Neuronal stem cell (in vitro differentiated cells): ENCODE measurements around the gene KBTBD13.
A peak's percentile ranks its signal among the peaks of the same experiment; 100 is the strongest.

Source experiments
- DNase-seq: peaks from one replicate; pipeline ENCODE4 v3.0.0-alpha.2; 2013; ENCODE audit warnings: low spot score
- H2AFZ ChIP-seq: one replicate; pipeline ENCODE4 v1.6.1; 2013; ENCODE audit warnings: mild to moderate bottlenecking, low read length, inconsistent platforms
- H2AK5ac ChIP-seq: 2 replicates; pipeline ENCODE4 v1.6.1; 2013; ENCODE audit warnings: low read depth, mild to moderate bottlenecking, inconsistent platforms, low read length, moderate library complexity, mixed read lengths
- H2BK120ac ChIP-seq: 2 replicates; pipeline ENCODE4 v1.6.1; 2013; ENCODE audit warnings: low read depth, mild to moderate bottlenecking, inconsistent platforms, low read length, moderate library complexity, mixed read lengths
- H2BK12ac ChIP-seq: one replicate; pipeline ENCODE4 v1.6.1; 2013; ENCODE audit warnings: low read length, inconsistent platforms
- H2BK15ac ChIP-seq: 2 replicates; pipeline ENCODE4 v1.6.1; 2013; ENCODE audit warnings: mild to moderate bottlenecking, low read length, inconsistent platforms, mixed read lengths
- H2BK5ac ChIP-seq: one replicate; pipeline ENCODE4 v1.6.1; 2013; ENCODE audit warnings: inconsistent platforms, mild to moderate bottlenecking, low read length, moderate library complexity
- H3K14ac ChIP-seq: one replicate; pipeline ENCODE4 v1.6.1; 2013; ENCODE audit warnings: low read length, inconsistent platforms
- H3K18ac ChIP-seq: 2 replicates; pipeline ENCODE4 v1.6.1; 2013; ENCODE audit warnings: low read length, inconsistent platforms
- H3K23ac ChIP-seq: 2 replicates; pipeline ENCODE4 v1.6.1; 2013; ENCODE audit warnings: low read depth, mild to moderate bottlenecking, mixed read lengths, low read length, inconsistent platforms; ENCODE audit not compliant: poor library complexity
- H3K27ac ChIP-seq: replicated peaks from 3 replicates; pipeline ENCODE4 v1.5.1; 2013; ENCODE audit warnings: low read length, inconsistent platforms
- H3K27me3 ChIP-seq, 3 experiments: 2 replicates each; pipeline ENCODE4 v1.6.1; 2013; ENCODE audit warnings: low read length in 3 of 3, mild to moderate bottlenecking in 2 of 3, inconsistent platforms in 1 of 3, low read depth in 1 of 3, mixed read lengths in 1 of 3, moderate library complexity in 1 of 3; ENCODE audit not compliant: control insufficient read depth in 3 of 3, insufficient read depth in 3 of 3
- H3K36me3 ChIP-seq, 2 donors: replicated peaks in 1 of 2; 2 replicates each; pipeline ENCODE4 v1.6.1; 2013; ENCODE audit warnings: low read length in 2 of 2; ENCODE audit not compliant: control insufficient read depth in 2 of 2, insufficient read depth in 2 of 2
- H3K4ac ChIP-seq: 2 replicates; pipeline ENCODE4 v1.6.1; 2013; ENCODE audit warnings: inconsistent platforms, mild to moderate bottlenecking, low read length, moderate library complexity
- H3K4me1 ChIP-seq, 2 donors: 1 replicate in 1 of 2; 2 replicates in 1 of 2; pipeline ENCODE4 v1.6.1; 2013; ENCODE audit warnings: low read length in 2 of 2, low read depth in 1 of 2; ENCODE audit not compliant: control insufficient read depth in 2 of 2, insufficient read depth in 1 of 2
- H3K4me2 ChIP-seq: one replicate; pipeline ENCODE4 v1.6.1; 2013; ENCODE audit warnings: mild to moderate bottlenecking, low read length, inconsistent platforms; ENCODE audit not compliant: insufficient read depth, poor library complexity, severe bottlenecking
- H3K4me3 ChIP-seq, 2 donors: 2 replicates each; pipeline ENCODE4 v1.5.1; 2013; ENCODE audit warnings: low read length in 2 of 2, mild to moderate bottlenecking in 2 of 2, inconsistent platforms in 1 of 2, moderate library complexity in 1 of 2
- H3K79me1 ChIP-seq: one replicate; pipeline ENCODE4 v1.6.1; 2013; ENCODE audit warnings: low read depth, mild to moderate bottlenecking, inconsistent platforms, low read length, moderate library complexity
- H3K9ac ChIP-seq: one replicate; pipeline ENCODE4 v1.6.1; 2013; ENCODE audit warnings: mild to moderate bottlenecking, low read depth, low read length, inconsistent platforms; ENCODE audit not compliant: poor library complexity
- H3K9me3 ChIP-seq, 2 donors: replicated peaks in 1 of 2; 2 replicates each; pipeline versions ENCODE3 to v1.6.1; 2013; ENCODE audit warnings: low read length in 2 of 2, mild to moderate bottlenecking in 2 of 2, inconsistent platforms in 1 of 2, low read depth in 1 of 2, mixed read lengths in 1 of 2, moderate library complexity in 1 of 2; ENCODE audit not compliant: control insufficient read depth in 2 of 2, insufficient read depth in 1 of 2
- H4K8ac ChIP-seq: one replicate; pipeline ENCODE4 v1.6.1; 2013; ENCODE audit warnings: low read depth, mild to moderate bottlenecking, inconsistent platforms, low read length, moderate library complexity
- H4K91ac ChIP-seq: one replicate; pipeline ENCODE4 v1.6.1; 2013; ENCODE audit warnings: low read length, low read depth, mild to moderate bottlenecking, inconsistent platforms; ENCODE audit not compliant: poor library complexity
- WGBS, 2 donors: extraction: QIAGEN DNeasy Blood & Tissue Kit; methylation state at CpG; one replicate each; pipeline ENCODE4 v1.1.7; 2013; ENCODE audit warnings: missing lambda C conversion rate in 2 of 2, mixed read lengths in 1 of 2; ENCODE audit not compliant: insufficient read length in 2 of 2, insufficient replicate concordance in 1 of 2; ENCODE audit errors: extremely low coverage in 2 of 2; 5-methylcytosine and 5-hydroxymethylcytosine counted together

The KBTBD13 gene

GRCh38 chr15:65028921-65029735 lies 47.4 kb upstream of the KBTBD13 start, which contains the start of gene MTFMT:
Gene MTFMT (minus strand): TSS chr15:65029639. CDS start chr15:65029613, 26 bp downstream.
- peak within 1 kb of the TSS; percentile 75 to 99 for H3K4me3 ChIP-seq
- H3K14ac ChIP-seq: peak within 1 kb of the TSS; percentile 65
- H3K4me2 ChIP-seq: peak within 1 kb of the TSS; percentile 75
- DNase-seq: peak; percentile 83
- no peak within 1 kb of the TSS for H3K27ac ChIP-seq
- H2BK5ac ChIP-seq: no peak within 1 kb of the TSS
- H3K4me1 ChIP-seq: peaks cover 5 to 7% of the 10 kb centered on the region in 2 donors
- peak within 1 kb of the TSS; percentile 78 for H3K18ac ChIP-seq
- H3K9me3 ChIP-seq: no peaks in the 10 kb centered on the region
- peak within 1 kb of the TSS; percentile 6 for H4K8ac ChIP-seq
- WGBS, 2 donors: no CpG with 5 or more reads among the region's 73 CpGs
- peak within 1 kb of the TSS; percentile 41 for H2AK5ac ChIP-seq
- no peak within 1 kb of the TSS for H3K4ac ChIP-seq
- H3K27me3 ChIP-seq: no peaks in the 10 kb centered on the region
- H2BK120ac ChIP-seq: no peak within 1 kb of the TSS
- peak within 1 kb of the TSS; percentile 97 for H2AFZ ChIP-seq
- H3K23ac ChIP-seq: peak within 1 kb of the TSS; percentile 92
- no peak within 1 kb of the TSS for H2BK12ac ChIP-seq
- H3K9ac ChIP-seq: peak within 1 kb of the TSS; percentile 95
- H2BK15ac ChIP-seq: no peak within 1 kb of the TSS
- no peak within 1 kb of the TSS for H4K91ac ChIP-seq
- peaks cover 4% of the 10 kb centered on the region for H3K79me1 ChIP-seq
- peaks cover 11 to 28% of the 10 kb centered on the region in 2 donors for H3K36me3 ChIP-seq

GRCh38 chr15:65029736-65030208 lies 46.8 kb upstream of the KBTBD13 start:
- H2BK12ac ChIP-seq: no peak overlapping the region
- no peak overlapping the region for H4K8ac ChIP-seq
- H3K27me3 ChIP-seq: no peaks in the 10 kb centered on the region
- no peak overlapping the region for H2BK15ac ChIP-seq
- peaks cover 5 to 7% of the 10 kb centered on the region in 2 donors for H3K4me1 ChIP-seq
- no peak overlapping the region for H2BK120ac ChIP-seq
- H3K4me3 ChIP-seq: peak overlapping the region in 1 of 2 donors; percentile 75
- peaks cover 4% of the 10 kb centered on the region for H3K79me1 ChIP-seq
- H3K23ac ChIP-seq: no peak overlapping the region
- no peaks in the 10 kb centered on the region for H3K9me3 ChIP-seq
- DNase-seq: no peak
- peaks cover 11 to 21% of the 10 kb centered on the region in 2 donors for H3K36me3 ChIP-seq
- no peak overlapping the region for H3K18ac ChIP-seq
- no peak overlapping the region for H3K9ac ChIP-seq
- H3K14ac ChIP-seq: no peak overlapping the region
- H2AK5ac ChIP-seq: no peak overlapping the region
- no peak overlapping the region for H3K4me2 ChIP-seq
- no CpG with 5 or more reads among the region's 12 CpGs for WGBS, 2 donors
- no peak overlapping the region for H3K27ac ChIP-seq
- peak overlapping the region; percentile 97 for H2AFZ ChIP-seq
- no peak overlapping the region for H4K91ac ChIP-seq
- no peak overlapping the region for H2BK5ac ChIP-seq
- H3K4ac ChIP-seq: no peak overlapping the region

DNA sequence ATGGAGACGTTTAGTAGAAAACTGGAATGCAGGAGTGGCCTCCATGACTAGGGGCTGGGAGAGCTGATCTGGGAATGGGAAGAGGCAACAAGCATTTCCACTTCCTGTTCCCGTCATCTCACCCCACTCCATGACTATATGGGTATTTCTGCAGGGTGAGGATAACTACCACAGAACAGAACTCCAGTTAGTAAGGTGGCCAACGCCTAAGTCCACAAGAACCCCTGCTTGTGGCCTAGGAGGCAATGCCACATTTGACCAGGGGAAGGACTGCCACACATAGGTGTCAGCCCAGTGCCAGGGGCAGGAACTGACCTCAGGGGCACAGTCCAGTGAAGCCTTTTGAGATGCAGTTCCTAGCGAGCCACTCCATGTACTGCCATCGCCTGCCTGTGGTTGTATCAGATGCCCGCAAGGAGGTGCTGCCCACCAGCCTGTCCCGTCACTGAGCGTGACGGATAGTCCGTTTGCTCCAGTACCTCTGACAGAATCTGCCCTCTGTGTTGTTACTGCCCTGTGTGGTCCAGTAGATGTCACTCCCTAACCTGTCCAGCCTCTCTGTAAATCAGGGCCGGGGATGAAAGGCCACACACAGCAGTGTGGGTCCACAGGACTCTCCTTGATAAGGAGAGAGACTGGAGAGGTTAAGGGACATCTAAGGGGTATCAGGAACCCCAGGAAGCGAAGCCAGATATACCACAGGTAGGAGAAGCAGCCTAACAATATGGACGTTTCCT lies 43.6 kb upstream of the KBTBD13 start:
- Histone ChIP-seq H2BK5ac (no peak overlapping the region), H4K8ac (no peak overlapping the region), H3K9ac (no peak overlapping the region), H2BK12ac (no peak overlapping the region), H4K91ac (no peak overlapping the region), H3K27me3 (peaks cover 0 to 3% (median 0%) of the 10 kb centered on the region in 3 experiments), H2BK15ac (no peak overlapping the region), H3K79me1 (peaks cover 4% of the 10 kb centered on the region), H3K27ac (no peak overlapping the region), H3K18ac (peak overlapping the region; percentile 51), H3K4me1 (peaks cover 4 to 7% of the 10 kb centered on the region in 2 donors), H3K9me3 (no peaks in the 10 kb centered on the region), H3K36me3 (no peaks in the 10 kb centered on the region), H3K4ac (no peak overlapping the region), H2BK120ac (no peak overlapping the region), H3K23ac (peak overlapping the region; percentile 22), H2AFZ (peak overlapping the region; percentile 72), H3K14ac (no peak overlapping the region), H3K4me3 (no peak overlapping the region), H2AK5ac (no peak overlapping the region), H3K4me2 (no peak overlapping the region)
- DNase-seq: peak; percentile 69
- WGBS, 2 donors: no CpG with 5 or more reads among the region's 13 CpGs
